H7 (cell line): ENCODE results near the gene LTB. TPM values are rescaled to one million over a fixed set of nuclear protein-coding genes. Genes with fewer than 3 reads are reported as not detected.

Source experiments
- DNase-seq: peaks from one replicate; pipeline ENCODE4 v3.0.0; 2012
- H3K27me3 ChIP-seq: 2 replicates; pipeline ENCODE4 v1.6.0; 2011; ENCODE audit warnings: mild to moderate bottlenecking, low read length; ENCODE audit not compliant: control insufficient read depth, insufficient read depth
- H3K36me3 ChIP-seq: replicated peaks from 2 replicates; pipeline ENCODE4 v1.5.1; 2011; ENCODE audit warnings: low read length; ENCODE audit not compliant: control insufficient read depth, insufficient read depth
- H3K4me3 ChIP-seq: 2 replicates; pipeline ENCODE4 v1.5.1; 2011; ENCODE audit warnings: low read depth, mild to moderate bottlenecking, control low read depth, low read length, moderate library complexity; ENCODE audit not compliant: insufficient read depth
- total RNA-seq: library from RNA; depleted of rRNA; stranded (reverse); fragments of >200 nt; shearing (Covaris generic); gene quantifications from 2 replicates; pipeline ENCODE4 v1.2.3, GENCODE V29; 2014

The LTB gene
- total RNA-seq, 1 experiment from 2014 or later, result 0.35 TPM

DNA sequence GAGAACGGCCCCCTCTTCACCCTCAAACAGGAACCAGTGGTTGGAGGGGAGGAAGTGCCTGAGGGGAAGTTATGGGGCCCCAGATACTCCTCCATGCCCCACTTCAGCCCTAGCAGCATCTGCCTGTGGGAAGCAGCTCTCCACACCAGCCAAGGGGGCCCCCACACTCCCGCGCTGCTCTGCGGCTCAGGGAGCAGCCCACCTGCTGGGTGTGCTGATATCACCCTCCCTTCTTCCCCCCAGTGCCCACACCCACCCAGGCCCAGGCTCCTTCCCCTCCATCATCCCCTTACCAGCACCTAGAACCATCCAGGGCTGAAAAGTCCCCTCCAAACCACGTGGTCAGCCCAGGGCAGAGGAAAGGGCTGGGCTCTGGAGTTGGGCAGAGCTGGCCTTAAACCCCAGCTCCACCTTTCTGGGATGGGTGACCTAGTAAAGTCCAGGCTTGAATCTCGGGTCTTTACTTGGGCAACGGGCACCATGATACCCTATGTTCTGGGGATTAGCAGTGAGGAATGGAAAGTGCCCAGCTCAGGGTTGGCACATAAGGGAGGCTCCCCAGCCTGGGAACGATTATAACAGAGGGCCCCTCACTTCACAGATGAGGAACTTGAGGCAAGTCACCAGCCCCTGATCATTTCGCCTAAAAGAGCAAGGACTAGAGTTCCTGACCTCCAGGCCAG lies 4.5 kb upstream of the LTB start:
- no peak for DNase-seq
- peaks cover 2% of the 10 kb centered on the region; the same call in 1 of the 2 replicates for H3K27me3 ChIP-seq
- H3K36me3 ChIP-seq, result no peaks in the 10 kb centered on the region
- no peak overlapping the region for H3K4me3 ChIP-seq

DNA sequence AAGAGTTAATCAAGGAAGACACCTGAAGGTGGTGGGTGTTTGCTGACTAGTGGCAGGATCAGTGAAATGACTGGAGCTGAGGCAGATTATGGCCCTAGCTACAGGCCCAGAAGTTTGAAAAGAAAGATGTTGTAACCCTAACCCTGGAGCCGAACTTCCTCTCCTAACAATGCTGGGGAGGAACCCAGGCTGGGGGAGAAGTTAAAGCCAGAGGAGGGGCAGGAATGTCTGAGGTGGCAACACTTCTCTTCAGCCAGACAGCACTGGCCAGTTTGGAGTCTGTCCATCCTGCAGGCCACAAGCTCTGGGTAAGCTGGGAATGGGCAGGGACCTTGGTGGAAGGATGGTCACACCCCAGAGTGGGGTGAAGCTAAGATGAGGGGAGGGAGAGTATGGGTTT lies 3.8 kb upstream of the LTB start, which contains the start of gene LST1:
Gene LST1, plus strand, starts transcription at position 270 of the 400 bp plus-strand sequence. CDS start 1,023 bp downstream, outside the sequence.
- no peaks in the 10 kb centered on the region for H3K36me3 ChIP-seq
- H3K4me3 ChIP-seq, result no peak within 1 kb of the TSS
- no peak for DNase-seq
- H3K27me3 ChIP-seq, result peaks cover 8% of the 10 kb centered on the region; the same call in 1 of the 2 replicates

DNA sequence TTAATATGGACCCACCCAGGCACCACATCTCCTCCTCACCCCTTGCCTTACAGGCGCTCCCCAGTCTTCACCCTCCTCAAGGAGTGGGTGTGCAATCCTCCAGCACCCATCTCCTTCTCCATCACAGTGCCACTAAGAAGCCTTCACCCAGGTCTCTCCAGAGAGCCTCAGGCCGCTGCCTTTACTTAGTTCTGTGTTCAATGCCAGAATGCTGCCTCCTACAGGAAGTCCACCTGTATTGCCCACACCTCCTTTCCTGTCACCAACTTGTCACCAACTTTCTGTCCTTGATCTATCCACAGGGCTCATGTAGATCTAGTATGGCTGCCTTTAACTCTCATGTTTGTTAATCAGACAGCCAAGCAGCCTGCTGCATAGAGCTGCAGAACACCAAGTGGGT lies 3.3 kb upstream of the LTB start:
- Histone ChIP-seq H3K36me3 (no peaks in the 10 kb centered on the region), H3K4me3 (no peak overlapping the region), H3K27me3 (peaks cover 9% of the 10 kb centered on the region; the same call in 1 of the 2 replicates)
- peak; percentile 79 for DNase-seq

DNA sequence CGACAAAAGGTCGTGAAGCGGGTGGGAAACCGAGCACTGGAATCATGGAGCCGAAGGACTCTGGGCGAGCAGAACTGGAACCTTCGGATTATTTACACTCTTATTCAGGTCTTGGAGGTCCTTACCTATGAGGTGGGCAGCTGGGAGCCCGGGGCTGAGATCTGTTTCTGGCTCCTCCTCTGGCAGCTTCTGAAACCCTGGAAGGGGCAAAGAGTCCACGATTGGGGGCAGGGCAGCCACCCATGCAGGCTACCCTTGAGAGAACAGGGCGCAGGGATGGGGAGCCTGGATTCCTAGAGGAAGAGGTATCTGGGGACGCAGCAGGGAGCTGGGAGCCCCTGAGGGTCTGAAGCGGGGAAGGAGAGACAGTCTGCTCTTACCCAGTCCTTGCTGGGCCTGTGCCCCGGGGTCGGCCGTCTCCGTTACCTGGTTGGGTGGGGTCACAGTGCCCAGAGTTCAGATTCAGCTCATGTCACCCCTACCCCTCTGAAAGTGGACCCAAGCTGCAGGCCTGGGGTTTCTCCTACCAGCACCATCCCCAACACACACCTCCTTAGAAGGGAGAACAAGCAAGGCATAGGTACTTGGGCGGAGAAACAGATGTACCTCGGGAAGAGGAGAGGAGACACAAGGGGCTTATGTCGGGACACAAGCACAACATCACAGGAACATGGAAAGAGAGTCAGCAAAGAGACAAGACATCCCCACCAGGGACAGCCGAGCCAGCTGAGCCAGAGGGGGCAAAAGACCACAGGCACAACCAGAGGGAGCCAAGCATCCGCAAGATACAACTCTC lies 592 bp downstream of the LTB start:
- no peaks in the 10 kb centered on the region for H3K36me3 ChIP-seq
- DNase-seq, result peak; percentile 63
- H3K27me3 ChIP-seq, result peaks cover 11% of the 10 kb centered on the region; the same call in 1 of the 2 replicates
- H3K4me3 ChIP-seq, result peak overlapping the region; percentile 86

DNA sequence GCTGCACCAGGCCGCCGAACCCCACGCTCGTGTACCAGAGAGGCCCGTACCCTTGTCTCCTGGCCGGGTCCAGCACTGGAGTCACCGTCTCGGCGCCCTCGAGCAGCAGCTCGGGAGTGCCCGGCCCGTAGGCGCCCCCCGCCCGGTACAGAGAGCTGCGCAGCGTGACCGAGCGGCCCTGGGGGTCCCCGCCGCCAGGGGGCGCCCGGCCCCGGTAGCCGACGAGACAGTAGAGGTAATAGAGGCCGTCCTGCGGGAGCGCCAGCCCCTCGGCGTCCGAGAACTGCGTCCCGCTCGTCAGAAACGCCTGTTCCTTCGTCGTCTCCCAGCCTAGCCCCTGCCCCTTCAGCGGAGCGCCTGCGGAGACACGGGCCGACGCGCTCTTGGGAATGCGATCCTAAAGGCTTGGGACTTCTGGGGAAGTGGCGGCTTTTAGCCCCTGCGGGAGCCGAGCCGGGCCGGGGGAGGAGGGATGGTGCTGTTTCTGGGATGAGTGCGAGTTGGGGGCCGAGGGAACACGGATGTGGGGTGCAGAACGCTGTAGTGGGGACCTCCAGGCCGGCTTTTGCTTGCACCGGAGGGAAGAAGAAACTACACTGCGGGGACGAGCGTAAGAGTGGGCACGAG lies 1.3 kb downstream of the LTB start:
- DNase-seq, result peak; percentile 98
- H3K27me3 ChIP-seq, result peaks cover 14% of the 10 kb centered on the region; the same call in 1 of the 2 replicates
- H3K4me3 ChIP-seq, result peak overlapping the region; percentile 86
- no peaks in the 10 kb centered on the region for H3K36me3 ChIP-seq

DNA sequence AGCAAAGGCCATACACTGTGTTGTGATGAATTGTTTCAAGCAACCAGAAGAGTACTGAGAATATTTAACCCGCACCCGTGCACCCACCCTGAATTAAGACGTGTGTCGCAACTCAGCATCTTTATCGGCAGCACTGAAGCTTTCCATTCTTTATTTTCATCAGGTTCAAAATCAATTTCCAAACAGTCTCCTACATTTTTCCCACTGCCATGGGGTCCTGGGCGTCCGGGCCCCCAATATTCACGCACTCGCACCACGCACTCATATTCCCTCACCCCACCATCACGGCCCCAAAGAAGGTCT lies 1.8 kb downstream of the LTB start:
- no peak for DNase-seq
- Histone ChIP-seq H3K4me3 (peak overlapping the region; percentile 86), H3K27me3 (peaks cover 18% of the 10 kb centered on the region; the same call in 1 of the 2 replicates), H3K36me3 (no peaks in the 10 kb centered on the region)

DNA sequence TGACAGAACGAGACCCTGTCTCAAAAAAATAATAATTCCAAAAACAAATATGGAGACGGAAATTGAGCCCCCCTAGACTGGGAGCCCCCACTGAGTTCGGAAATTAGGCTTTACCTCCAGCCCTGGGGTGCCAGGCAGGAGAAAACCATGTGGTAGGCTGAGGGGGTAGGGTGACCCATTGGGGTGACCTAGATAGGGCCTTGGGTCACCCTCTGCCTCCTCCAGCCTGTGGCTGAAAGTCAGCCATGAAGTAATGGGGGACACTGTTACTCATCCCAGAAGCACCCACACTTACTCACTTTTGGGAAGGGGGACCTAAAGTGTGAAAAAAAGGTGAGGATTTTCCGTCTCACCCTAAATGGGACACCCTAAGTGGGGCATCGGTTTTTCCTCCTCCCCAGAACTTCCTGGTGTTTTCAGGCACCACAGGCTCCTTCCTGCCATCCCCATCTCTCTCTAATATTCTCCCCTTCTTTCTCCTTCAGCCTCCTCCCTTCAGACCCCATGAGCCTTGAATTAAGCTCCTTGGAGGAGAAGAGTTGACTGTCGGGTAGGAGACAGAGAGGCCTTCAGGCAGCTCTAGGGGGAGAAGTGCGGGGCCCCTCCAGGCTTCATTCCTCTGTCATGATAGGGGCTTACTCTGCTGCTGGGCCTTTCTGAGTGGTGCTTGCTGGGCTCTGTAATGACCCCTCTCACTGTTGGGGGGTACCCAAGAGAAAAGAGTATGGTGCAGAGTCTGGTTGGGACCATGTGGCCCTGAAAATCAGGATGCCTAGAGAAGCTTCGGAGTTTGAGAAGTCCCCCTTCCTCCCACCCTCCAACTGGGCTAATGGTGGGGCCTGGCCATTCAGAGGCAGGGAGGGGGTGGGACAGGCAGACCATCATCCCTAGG lies 2.4 kb downstream of the LTB start:
- H3K4me3 ChIP-seq, result no peak overlapping the region; the same call in 1 of the 2 replicates
- H3K27me3 ChIP-seq, result peaks cover 18% of the 10 kb centered on the region; the same call in 1 of the 2 replicates
- H3K36me3 ChIP-seq, result no peaks in the 10 kb centered on the region
- peak; percentile 50 for DNase-seq

DNA sequence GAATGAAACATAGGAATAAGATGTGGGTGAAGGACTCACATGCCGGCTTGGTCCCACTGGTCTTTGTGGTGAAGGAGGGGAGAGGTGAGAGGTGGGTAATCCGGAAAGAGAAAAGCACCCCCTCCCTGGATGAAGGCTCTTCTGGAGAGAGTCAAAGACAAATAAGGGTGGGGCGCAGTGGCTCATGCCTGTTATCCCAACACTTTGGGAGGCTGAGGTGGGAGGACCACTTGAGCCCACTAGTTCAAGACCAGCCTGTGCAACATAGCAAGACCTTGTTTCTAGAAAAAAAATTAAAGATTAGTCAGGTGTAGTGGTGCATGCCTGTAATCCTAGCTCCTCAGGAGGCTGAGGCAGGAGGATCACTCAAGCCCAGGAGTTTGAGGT lies 3.1 kb downstream of the LTB start:
- no peaks in the 10 kb centered on the region for H3K36me3 ChIP-seq
- no peak for DNase-seq

DNA sequence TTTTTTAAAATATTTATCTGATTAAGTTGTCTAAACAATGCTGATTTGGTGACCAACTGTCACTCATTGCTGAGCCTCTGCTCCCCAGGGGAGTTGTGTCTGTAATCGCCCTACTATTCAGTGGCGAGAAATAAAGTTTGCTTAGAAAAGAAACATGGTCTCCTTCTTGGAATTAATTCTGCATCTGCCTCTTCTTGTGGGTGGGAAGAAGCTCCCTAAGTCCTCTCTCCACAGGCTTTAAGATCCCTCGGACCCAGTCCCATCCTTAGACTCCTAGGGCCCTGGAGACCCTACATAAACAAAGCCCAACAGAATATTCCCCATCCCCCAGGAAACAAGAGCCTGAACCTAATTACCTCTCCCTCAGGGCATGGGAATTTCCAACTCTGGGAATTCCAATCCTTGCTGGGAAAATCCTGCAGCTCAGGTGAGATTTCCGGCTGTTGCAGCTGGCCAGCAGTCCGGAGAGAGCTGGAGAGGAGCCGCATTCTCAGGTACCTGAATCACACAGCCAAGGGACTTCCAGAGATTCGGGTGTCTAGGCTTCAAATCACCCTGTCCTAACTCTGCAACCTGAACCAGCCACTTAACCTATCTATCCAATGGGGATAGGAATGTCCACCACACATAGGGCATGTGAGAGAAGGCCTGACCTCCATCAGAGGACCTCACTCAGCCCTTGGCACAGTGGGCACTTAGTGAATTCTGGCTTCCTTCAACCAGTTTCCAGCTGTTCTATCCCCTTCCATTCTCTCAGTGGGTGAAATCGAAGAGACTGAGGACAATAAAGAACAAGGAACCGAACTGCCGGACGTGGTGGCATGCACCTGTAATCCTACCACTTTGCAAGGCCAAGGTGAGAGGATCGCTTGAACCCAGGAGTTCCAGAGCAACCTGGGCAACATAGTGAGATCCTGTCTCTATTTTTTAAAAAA lies 3.8 kb downstream of the LTB start:
- Histone ChIP-seq H3K36me3 (no peaks in the 10 kb centered on the region), H3K4me3 (no peak overlapping the region), H3K27me3 (peaks cover 18% of the 10 kb centered on the region; the same call in 1 of the 2 replicates)
- peak; percentile 63 for DNase-seq

More for the DNA sequence above, 3.1 kb downstream of the LTB start:
- no peak overlapping the region for H3K4me3 ChIP-seq
- peaks cover 18% of the 10 kb centered on the region; the same call in 1 of the 2 replicates for H3K27me3 ChIP-seq

DNA sequence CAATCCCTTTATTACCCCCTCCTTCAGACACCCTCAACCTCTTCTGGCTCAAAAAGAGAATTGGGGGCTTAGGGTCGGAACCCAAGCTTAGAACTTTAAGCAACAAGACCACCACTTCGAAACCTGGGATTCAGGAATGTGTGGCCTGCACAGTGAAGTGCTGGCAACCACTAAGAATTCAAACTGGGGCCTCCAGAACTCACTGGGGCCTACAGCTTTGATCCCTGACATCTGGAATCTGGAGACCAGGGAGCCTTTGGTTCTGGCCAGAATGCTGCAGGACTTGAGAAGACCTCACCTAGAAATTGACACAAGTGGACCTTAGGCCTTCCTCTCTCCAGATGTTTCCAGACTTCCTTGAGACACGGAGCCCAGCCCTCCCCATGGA lies 4.7 kb downstream of the LTB start:
- Histone ChIP-seq H3K36me3 (no peaks in the 10 kb centered on the region), H3K27me3 (peaks cover 18% of the 10 kb centered on the region; the same call in 1 of the 2 replicates)
- DNase-seq, result peak; percentile 10

DNA sequence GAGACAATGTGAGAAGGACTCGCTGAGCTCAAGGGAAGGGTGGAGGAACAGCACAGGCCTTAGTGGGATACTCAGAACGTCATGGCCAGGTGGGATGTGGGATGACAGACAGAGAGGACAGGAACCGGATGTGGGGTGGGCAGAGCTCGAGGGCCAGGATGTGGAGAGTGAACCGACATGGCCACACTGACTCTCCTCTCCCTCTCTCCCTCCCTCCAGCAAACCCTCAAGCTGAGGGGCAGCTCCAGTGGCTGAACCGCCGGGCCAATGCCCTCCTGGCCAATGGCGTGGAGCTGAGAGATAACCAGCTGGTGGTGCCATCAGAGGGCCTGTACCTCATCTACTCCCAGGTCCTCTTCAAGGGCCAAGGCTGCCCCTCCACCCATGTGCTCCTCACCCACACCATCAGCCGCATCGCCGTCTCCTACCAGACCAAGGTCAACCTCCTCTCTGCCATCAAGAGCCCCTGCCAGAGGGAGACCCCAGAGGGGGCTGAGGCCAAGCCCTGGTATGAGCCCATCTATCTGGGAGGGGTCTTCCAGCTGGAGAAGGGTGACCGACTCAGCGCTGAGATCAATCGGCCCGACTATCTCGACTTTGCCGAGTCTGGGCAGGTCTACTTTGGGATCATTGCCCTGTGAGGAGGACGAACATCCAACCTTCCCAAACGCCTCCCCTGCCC lies 5.2 kb downstream of the LTB start:
- peak; percentile 11 for DNase-seq
- Histone ChIP-seq H3K36me3 (no peaks in the 10 kb centered on the region), H3K4me3 (no peak overlapping the region), H3K27me3 (peaks cover 18% of the 10 kb centered on the region; the same call in 1 of the 2 replicates)

More for the DNA sequence above, 4.7 kb downstream of the LTB start:
- H3K4me3 ChIP-seq, result no peak overlapping the region

DNA sequence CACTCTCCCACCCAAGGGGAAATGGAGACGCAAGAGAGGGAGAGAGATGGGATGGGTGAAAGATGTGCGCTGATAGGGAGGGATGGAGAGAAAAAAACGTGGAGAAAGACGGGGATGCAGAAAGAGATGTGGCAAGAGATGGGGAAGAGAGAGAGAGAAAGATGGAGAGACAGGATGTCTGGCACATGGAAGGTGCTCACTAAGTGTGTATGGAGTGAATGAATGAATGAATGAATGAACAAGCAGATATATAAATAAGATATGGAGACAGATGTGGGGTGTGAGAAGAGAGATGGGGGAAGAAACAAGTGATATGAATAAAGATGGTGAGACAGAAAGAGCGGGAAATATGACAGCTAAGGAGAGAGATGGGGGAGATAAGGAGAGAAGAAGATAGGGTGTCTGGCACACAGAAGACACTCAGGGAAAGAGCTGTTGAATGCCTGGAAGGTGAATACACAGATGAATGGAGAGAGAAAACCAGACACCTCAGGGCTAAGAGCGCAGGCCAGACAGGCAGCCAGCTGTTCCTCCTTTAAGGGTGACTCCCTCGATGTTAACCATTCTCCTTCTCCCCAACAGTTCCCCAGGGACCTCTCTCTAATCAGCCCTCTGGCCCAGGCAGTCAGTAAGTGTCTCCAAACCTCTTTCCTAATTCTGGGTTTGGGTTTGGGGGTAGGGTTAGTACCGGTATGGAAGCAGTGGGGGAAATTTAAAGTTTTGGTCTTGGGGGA lies 6.1 kb downstream of the LTB start:
- DNase-seq, result peak; percentile 14
- Histone ChIP-seq H3K36me3 (no peaks in the 10 kb centered on the region), H3K4me3 (no peak overlapping the region), H3K27me3 (peaks cover 10% of the 10 kb centered on the region; the same call in 1 of the 2 replicates)
